Smooth muscle cell (in vitro differentiated cells): ENCODE measurements around the gene G3BP2. TPM values are rescaled to one million over a fixed set of nuclear protein-coding genes. Genes with fewer than 3 reads are reported as not detected.
"Not testable (repeated sequence)": the region's sequence is repeated elsewhere in the genome, so short reads cannot be mapped to it uniquely, and the experiment has no call there.

Experiments
- DNase-seq: peaks from one replicate; lab custom pipeline; 2025; ENCODE audit not compliant: unreplicated experiment; lab: John Stamatoyannopoulos, UW
- H2AFZ ChIP-seq: fragments of 200-600 bp; sonication (generic); 2 replicates; pipeline ENCODE4 v1.6.0; 2016; ENCODE audit warnings: antibody characterized with exemption, low read depth, mild to moderate bottlenecking
- H3F3A ChIP-seq: fragments of 200-600 bp; sonication (generic); 2 replicates; pipeline ENCODE4 v1.6.0; 2017; ENCODE audit warnings: antibody characterized with exemption, low read depth
- H3K27ac ChIP-seq: fragments of 200-600 bp; sonication (generic); 2 replicates; pipeline ENCODE4 v1.5.1; 2016; ENCODE audit warnings: low read depth, mild to moderate bottlenecking
- H3K27me3 ChIP-seq: fragments of 200-600 bp; sonication (generic); 2 replicates; pipeline ENCODE4 v1.6.1; 2016; ENCODE audit warnings: low read depth, mild to moderate bottlenecking
- H3K36me3 ChIP-seq: fragments of 200-600 bp; sonication (generic); 2 replicates; pipeline ENCODE4 v1.5.1; 2016; ENCODE audit warnings: low read depth
- H3K4me1 ChIP-seq: fragments of 200-600 bp; sonication (generic); 2 replicates; pipeline ENCODE4 v1.5.1; 2016; ENCODE audit warnings: low read depth
- H3K4me2 ChIP-seq: fragments of 200-600 bp; sonication (generic); 2 replicates; pipeline ENCODE4 v1.6.0; 2016; ENCODE audit warnings: mild to moderate bottlenecking
- H3K4me3 ChIP-seq: fragments of 200-600 bp; sonication (generic); 2 replicates; pipeline ENCODE4 v1.5.1; 2016; ENCODE audit warnings: mild to moderate bottlenecking
- H3K79me2 ChIP-seq: fragments of 200-600 bp; sonication (generic); 2 replicates; pipeline ENCODE4 v1.6.0; 2016; ENCODE audit warnings: low read depth, mild to moderate bottlenecking
- H3K9ac ChIP-seq: fragments of 200-600 bp; sonication (generic); 2 replicates; pipeline ENCODE4 v1.6.0; 2016; ENCODE audit warnings: low read depth
- H3K9me3 ChIP-seq: fragments of 200-600 bp; sonication (generic); replicated peaks from 2 replicates; pipeline ENCODE4 v1.5.1; 2016; ENCODE audit warnings: low read depth
- H4K20me1 ChIP-seq: fragments of 200-600 bp; sonication (generic); 2 replicates; pipeline ENCODE4 v1.6.0; 2016; ENCODE audit warnings: low read depth
- WGBS: methylation state at CpG from one replicate; pipeline ENCODE4 v1.1.7; 2016; ENCODE audit warnings: low lambda C conversion rate; 5-methylcytosine and 5-hydroxymethylcytosine counted together
- polyA plus RNA-seq: library from polyadenylated mRNA; unstranded; fragments of >200 nt; fragmentation: Nextera tagmentation; extraction: Ambion mirVana; gene quantifications from 2 replicates; pipeline ENCODE4 v1.2.1, GENCODE V29; 2016
- total RNA-seq: library from RNA; depleted of rRNA; stranded (reverse); fragments of >200 nt; gene quantifications from 2 replicates; pipeline ENCODE4 v1.2.3, GENCODE V29; 2014
- TF ChIP-seq, protein P1 (sequence below): fragments of 200-600 bp; sonication (generic); IDR thresholded peaks from 2 replicates; pipeline ENCODE4 v1.5.1; 2017; ENCODE audit warnings: borderline replicate concordance, mild to moderate bottlenecking, antibody characterized with exemption; ENCODE audit not compliant: insufficient read depth, poor library complexity, severe bottlenecking

G3BP2 gene
- total and polyA plus RNA-seq, 2 experiments from 2014 or later, result 84.5 to 149 TPM

- Histone ChIP-seq H3K4me2 (no peak overlapping the region), H3K27ac (no peak overlapping the region), H3K27me3 (no peaks in the 10 kb centered on the region), H3K4me1 (no peaks in the 10 kb centered on the region), H3K9ac (no peak overlapping the region), H3K9me3 (no peaks in the 10 kb centered on the region), H2AFZ (no peak overlapping the region), H3K4me3 (no peak overlapping the region), H3K79me2 (no peaks in the 10 kb centered on the region), H4K20me1 (no peaks in the 10 kb centered on the region), H3F3A (no peaks in the 10 kb centered on the region), H3K36me3 (no peaks in the 10 kb centered on the region)
- DNase-seq, result no peak
- TF ChIP-seq, protein P1, sequence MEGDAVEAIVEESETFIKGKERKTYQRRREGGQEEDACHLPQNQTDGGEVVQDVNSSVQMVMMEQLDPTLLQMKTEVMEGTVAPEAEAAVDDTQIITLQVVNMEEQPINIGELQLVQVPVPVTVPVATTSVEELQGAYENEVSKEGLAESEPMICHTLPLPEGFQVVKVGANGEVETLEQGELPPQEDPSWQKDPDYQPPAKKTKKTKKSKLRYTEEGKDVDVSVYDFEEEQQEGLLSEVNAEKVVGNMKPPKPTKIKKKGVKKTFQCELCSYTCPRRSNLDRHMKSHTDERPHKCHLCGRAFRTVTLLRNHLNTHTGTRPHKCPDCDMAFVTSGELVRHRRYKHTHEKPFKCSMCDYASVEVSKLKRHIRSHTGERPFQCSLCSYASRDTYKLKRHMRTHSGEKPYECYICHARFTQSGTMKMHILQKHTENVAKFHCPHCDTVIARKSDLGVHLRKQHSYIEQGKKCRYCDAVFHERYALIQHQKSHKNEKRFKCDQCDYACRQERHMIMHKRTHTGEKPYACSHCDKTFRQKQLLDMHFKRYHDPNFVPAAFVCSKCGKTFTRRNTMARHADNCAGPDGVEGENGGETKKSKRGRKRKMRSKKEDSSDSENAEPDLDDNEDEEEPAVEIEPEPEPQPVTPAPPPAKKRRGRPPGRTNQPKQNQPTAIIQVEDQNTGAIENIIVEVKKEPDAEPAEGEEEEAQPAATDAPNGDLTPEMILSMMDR, result no peak
- 74% methylated on average over 6 of the region's 6 CpGs for WGBS
These were observed 25.2 kb upstream of the G3BP2 start for GRCh38 chr4:75698162-75698962.

DNA sequence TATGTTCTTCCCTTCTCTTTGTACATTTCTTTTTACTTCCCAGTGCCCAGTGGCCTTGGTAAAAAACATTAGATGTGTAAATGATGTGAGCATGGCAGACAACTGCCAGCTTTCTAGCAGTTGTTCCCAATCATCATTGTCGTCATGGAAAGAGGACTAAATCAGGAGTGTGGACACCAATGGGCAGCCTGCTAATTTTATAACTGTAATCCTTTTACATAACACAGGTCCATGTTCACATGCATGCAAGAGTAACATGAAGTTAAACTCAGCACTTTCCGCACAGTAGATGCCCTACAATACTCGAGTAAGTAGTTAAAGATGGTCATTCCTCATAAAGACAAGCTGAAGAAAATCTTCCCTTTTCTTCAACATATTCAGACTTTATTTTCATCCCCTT, 23.4 kb upstream of the G3BP2 start:
- no peak for DNase-seq
- Histone ChIP-seq H2AFZ (no peak overlapping the region), H3K4me2 (no peak overlapping the region), H3K4me3 (no peak overlapping the region), H3F3A (no peaks in the 10 kb centered on the region), H3K9me3 (no peaks in the 10 kb centered on the region), H3K36me3 (no peaks in the 10 kb centered on the region), H4K20me1 (no peaks in the 10 kb centered on the region), H3K9ac (no peak overlapping the region), H3K27me3 (no peaks in the 10 kb centered on the region), H3K79me2 (no peaks in the 10 kb centered on the region), H3K4me1 (no peaks in the 10 kb centered on the region), H3K27ac (no peak overlapping the region)
- TF ChIP-seq, protein P1, result no peak
- 97% methylated on average over 3 of the region's 3 CpGs for WGBS

- Histone ChIP-seq H3K36me3 (no peaks in the 10 kb centered on the region), H3F3A (no peaks in the 10 kb centered on the region), H3K27me3 (no peaks in the 10 kb centered on the region), H3K9me3 (no peaks in the 10 kb centered on the region), H2AFZ (no peak overlapping the region), H3K4me1 (no peaks in the 10 kb centered on the region), H3K79me2 (no peaks in the 10 kb centered on the region), H3K9ac (no peak overlapping the region), H3K27ac (no peak overlapping the region), H4K20me1 (no peaks in the 10 kb centered on the region), H3K4me3 (no peak overlapping the region), H3K4me2 (no peak overlapping the region)
- TF ChIP-seq, protein P1, result no peak
- WGBS, result 56% methylated on average over 3 of the region's 3 CpGs
- DNase-seq, result no peak
These were observed 22.9 kb upstream of the G3BP2 start for GRCh38 chr4:75696071-75696470.

DNA sequence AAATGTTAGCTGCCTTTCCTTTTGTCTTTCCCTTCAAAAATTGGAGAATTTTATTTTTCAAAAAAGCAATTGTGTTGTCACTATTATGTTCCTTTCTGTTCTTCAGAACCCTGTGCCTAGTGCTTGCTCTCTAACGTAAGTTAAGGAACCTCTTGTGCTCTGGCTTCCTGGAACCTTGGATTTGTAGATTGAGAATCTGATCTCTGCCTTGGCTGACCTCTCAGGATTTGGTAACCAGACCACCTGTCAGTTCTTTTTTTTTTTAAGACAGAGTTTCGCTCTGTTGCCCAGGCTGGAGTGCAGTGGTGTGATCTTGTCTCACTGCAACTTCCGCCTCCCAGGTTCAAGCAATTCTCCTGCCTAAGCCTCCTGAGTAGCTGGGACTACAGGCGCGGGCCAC, 18.9 kb upstream of the G3BP2 start:
- H4K20me1 ChIP-seq, H3K27ac ChIP-seq, H3K4me3 ChIP-seq, H3K27me3 ChIP-seq, H3K9ac ChIP-seq, H3K9me3 ChIP-seq, H3K36me3 ChIP-seq, H3K4me1 ChIP-seq, H3F3A ChIP-seq, DNase-seq, H2AFZ ChIP-seq, H3K79me2 ChIP-seq, H3K4me2 ChIP-seq: not testable (repeated sequence)
- 98% methylated on average over 5 of the region's 5 CpGs for WGBS

- not testable (repeated sequence) for DNase-seq, H3K36me3 ChIP-seq
These were observed 13.9 kb upstream of the G3BP2 start for GRCh38 chr4:75687125-75687524.

More at GRCh38 chr4:75687125-75687524, 13.9 kb upstream of the G3BP2 start:
- not testable (repeated sequence) for H4K20me1 ChIP-seq, H3K9ac ChIP-seq, H3K27me3 ChIP-seq, H3K4me2 ChIP-seq, H2AFZ ChIP-seq, H3K79me2 ChIP-seq, H3K27ac ChIP-seq, H3K9me3 ChIP-seq, H3K4me1 ChIP-seq, H3F3A ChIP-seq, H3K4me3 ChIP-seq
- WGBS, result 95% methylated on average over 1 of the region's 1 CpG
